DMS 273 (cell line): ENCODE results near the gene CARS2.
"Not testable (repeated sequence)": the region's sequence is repeated elsewhere in the genome, so short reads cannot be mapped to it uniquely, and the experiment has no call there.

Experiments used
- DNase-seq: peaks from one replicate; lab custom pipeline; 2025; ENCODE audit not compliant: unreplicated experiment; lab: John Stamatoyannopoulos, UW

Gene CARS2

DNA sequence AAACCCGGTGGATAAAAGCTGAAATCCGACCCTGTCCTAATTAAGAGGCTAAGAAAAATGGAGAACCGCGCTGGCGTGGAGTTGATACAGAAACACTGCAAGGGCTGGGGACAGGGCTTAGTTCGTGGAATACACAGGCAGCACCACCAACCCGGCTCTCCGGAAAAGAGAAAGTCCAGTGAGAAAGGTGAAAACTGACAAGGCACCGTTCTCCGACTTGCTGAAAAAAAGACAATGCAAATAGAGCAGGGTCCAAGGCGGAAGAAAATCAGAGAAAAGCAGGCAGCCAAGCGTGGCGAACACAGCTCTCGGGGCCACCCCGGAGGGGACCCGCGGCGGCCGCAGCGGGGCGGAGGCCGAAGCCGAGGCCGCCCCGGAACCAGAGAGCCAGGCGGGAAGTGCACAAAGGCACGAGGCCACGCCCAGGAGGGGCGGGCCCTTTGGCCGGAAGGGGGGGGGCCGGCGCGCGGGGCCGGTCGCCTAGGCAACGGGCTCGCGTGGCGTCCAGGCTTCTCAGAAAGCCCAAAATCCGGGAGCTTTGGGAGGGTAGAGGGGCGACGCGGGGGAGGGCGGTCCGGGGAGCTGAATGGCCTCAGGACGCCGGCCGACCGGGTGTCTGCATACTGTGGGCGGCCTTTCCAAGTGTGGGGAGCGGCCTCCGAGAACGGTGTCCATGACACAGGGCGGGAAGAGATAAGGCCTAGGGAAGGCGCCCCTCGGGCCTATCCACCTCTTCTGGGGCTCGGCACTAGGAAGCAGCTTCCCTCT, 6.3 kb upstream of the CARS2 start:
- peak; percentile 94 for DNase-seq

GRCh38 chr13:110706570-110707372, 855 bp upstream of the CARS2 start:
- no peak for DNase-seq

GRCh38 chr13:110705356-110705825, 525 bp downstream of the CARS2 start:
- DNase-seq: no peak

- no peak for DNase-seq
Measured at GRCh38 chr13:110702591-110703526, 3.1 kb downstream of the CARS2 start.

- no peak for DNase-seq
Measured at GRCh38 chr13:110702089-110702488, 3.8 kb downstream of the CARS2 start.

DNA sequence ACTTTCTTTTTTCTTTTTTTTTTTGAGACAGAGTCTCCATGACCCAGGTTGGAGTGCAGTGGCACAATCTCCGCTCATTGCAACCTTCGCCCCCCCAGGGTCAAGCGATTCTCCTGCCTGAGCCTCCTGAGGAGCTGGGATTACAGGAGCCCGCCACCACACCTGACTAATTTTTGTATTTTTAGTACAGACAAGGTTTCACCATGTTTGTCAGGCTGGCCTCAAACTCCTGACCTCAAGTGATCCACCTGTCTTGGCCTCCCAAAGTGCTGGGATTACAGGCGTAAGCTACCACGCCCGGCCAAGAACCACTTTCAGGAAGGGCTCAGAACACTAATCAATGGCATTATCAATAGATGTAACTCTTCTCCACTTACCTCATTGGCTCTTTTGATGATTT, 4.9 kb downstream of the CARS2 start:
- not testable (repeated sequence) for DNase-seq

GRCh38 chr13:110700641-110701040, 5.3 kb downstream of the CARS2 start:
- DNase-seq: no peak

GRCh38 chr13:110700186-110700585, 5.7 kb downstream of the CARS2 start:
- no peak for DNase-seq

DNA sequence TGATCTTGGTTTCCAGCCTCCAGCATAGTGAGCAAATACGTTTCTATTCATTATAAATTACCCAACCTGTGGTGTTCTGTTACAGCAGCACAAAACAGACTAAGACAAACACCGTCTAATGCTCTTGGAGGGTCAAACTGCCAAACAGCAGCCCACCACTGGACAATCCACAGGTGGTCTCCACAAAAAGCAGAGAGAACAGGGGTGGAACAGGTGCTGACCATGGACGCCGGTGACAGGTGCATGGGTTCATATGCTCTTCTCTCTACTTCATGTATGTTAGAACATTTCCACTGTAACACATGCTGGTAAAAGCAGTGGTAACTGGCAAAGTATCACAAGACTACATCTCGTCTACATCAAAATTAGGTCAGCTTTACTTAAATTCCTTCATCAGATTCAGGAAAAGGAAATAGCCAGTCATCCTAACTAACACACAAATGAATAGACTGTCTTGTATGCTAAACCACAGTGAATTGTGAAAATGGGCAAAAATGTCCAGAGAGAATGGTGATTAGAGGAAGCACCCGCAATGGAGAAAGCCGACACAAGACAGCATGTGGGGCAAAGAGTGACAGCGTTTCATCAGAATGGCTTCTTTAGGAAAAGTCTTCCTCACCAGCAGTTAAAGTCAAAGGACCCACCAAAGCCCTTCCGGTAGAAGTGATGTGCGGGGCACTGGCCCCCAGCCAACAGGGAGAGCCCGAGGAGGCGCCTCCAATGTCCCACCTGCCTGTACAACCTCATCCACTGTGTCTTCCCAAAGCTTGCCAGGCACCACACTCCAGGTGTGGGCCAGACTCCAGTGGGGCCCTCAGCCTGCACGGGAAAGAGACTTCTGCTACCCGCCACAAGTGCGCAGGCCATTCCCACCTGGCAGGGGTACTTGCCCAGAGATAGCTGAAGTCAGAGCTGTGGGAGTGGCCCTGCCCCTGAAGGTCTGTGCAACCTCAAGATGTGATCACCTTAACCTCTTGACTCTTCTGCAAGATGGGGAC, 6.5 kb downstream of the CARS2 start:
- no peak for DNase-seq

GRCh38 chr13:110698689-110699088, 7.2 kb downstream of the CARS2 start:
- DNase-seq: no peak

- no peak for DNase-seq
Measured at GRCh38 chr13:110697842-110698241, 8.1 kb downstream of the CARS2 start.

GRCh38 chr13:110696776-110697175, 9.1 kb downstream of the CARS2 start:
- DNase-seq: no peak

DNA sequence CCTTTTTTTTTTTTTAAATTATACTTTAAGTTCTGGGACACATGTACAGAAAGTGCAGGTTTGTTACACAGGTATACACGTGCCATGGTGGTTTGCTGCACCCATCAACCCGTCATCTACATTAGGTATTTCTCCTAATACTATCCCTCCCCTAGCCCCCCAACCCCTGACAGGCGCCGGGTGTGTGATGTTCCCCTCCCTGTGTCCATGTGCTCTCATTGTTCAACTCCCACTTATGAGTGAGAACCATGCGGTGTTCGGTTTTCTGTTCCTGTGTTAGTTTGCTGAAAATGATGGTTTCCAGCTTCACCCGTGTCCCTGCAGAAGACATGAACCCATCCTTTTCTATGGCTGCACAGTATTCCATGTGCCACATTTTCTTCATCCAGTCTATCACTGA, 10.1 kb downstream of the CARS2 start:
- DNase-seq: not testable (repeated sequence)

DNA sequence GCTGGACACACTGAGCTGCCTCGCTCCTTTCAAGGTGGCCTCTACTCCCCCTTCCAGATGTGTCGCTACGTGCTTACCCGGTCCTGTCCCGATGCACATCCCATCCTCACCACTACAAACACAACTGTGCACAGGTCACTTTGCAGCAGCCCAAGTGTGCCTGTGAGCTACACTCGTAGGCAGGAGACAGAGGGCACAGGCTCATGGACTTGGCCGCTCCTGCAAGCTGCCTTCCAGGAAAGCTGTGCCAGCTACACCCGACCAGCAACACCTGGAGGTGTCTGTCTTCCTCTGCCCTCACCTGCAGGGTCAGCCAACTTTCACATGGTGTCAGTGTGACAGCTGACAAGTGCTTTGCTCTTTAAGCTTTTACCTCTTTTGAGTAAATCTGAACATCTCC, 15.4 kb downstream of the CARS2 start:
- no peak for DNase-seq

GRCh38 chr13:110689711-110690110, 16.2 kb downstream of the CARS2 start:
- no peak for DNase-seq

DNA sequence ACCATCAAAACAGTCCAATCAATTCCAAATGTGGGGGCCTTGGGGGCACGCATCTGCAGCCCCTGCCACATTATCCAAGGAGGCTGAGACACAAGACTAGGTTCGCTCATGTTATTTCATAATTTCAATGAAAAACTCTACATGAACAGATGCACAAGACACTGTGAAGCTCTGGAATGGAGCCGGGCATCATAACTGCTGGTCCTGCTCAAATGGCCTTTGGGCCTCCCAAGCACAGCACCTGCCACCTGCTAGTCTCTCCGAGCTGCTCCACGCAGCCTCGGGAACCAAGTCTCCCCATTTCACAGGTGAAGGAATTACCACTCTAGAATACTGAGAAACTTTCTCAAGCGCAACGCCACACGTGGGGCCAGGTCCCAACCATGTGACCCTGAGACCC, 16.9 kb downstream of the CARS2 start:
- no peak for DNase-seq

DNA sequence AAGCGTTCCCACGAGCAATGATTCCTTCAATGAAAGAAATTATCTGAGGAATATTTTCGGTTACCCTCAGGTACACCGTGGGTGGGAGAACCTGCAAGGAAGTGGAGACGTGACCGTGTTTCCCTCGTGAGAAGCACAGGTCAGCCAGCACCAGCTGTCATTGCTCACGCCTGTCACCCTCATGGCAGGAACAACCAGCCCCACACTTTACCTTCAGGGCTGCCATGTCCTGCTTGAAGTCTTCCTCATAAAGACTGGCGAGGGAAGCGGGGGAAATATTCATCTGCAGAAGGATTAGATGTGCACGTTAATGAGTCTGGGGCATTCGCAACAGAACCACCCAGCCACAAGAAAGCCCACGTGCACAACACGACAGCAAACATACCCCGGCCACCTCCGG, 18.2 kb downstream of the CARS2 start:
- DNase-seq: no peak

DNA sequence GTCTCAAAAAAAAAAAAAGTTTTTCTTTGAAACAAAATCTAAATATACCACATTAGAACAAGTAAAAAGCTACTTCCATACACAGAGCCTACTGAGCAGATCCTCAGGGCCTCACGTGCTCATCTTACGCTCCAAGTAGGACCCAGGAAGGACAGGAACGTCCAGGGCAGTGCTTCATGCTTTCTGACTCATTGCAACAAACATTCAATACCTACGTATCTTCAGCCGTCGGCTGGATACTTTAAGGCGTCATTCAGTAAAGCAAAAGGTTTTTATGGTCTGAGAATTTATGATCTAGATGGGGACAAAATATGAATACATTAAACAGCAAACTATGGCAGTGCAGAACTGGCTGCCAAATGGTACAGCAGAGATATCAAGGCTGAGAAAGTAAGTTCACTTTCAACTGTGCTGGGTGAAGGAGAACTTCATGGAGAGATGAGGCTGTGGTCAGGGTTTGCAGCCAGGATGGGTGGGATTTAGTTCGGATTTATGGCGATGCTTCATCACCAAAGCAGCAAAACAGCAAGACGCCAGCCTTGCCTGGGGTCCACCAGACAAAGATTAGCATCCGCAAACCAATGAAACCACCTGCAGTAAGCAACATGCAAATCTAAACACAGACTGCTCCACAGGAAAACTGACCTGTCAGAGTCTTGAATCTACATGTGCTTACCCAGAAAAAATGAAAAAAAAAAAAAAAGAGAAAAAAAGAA, 20.5 kb downstream of the CARS2 start:
- no peak for DNase-seq

DNA sequence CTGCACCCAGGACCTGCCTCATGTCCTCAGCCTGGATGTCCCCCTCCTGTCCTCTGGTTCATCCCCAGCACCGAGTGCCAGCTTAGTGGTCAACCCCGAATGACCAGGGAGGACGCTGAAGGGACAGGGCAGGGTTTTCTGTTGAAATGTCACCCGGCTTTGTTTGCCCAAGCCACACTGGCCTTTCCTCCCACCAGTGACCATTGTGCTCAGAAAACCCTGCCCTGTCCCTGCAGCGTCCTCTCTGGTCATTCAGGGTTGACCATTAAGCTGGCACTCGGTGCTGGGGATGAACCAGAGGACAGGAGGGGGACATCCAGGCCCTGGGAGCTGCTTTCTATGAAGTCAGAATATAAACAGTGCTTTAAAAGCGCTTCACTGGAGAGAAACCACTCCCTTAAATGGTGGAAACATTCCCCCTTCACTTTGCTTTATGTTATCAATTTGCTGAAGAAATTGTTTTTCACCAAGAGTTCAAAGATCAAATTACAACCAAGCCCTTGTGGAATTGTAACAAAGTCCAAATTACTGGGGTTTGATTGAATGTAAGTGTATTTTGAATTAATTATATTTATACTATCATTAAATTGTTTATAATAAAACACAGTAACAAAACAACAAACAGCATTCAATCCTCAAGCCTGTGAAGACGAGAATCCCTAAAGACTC, 21.4 kb downstream of the CARS2 start:
- DNase-seq: no peak
